ENCODE measurements around the gene TMEM63C. TPM values are rescaled to one million over a fixed set of nuclear protein-coding genes. Genes with fewer than 3 reads are reported as not detected.
A peak's percentile ranks its signal among the peaks of the same experiment; 100 is the strongest.

Gene TMEM63C
- total RNA-seq, 2 donors from 2014 or later = under 0.01 TPM; not detected in 1

DNA sequence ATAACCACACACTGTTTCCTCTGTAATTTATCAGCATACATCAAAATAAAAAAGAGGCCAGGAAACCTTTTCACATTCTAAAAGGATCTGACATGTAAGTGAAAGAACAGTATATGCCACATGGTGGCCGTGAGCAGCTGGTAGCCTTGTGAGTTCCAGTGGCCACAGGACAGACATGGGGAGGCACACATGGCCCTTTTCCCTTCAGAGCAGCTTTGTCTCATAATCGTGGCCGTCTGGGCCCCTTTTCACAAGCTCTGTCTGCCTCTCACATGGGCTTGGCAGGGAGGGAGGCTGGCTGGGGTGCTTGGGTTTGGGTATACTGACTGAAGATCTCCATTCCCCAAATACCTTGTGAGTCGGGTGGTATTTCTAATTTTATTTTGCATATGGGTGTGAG lies 38.5 kb upstream of the TMEM63C start:
- Histone ChIP-seq H3K4me3 (no peak overlapping the region), H3K9me3 (no peaks in the 10 kb centered on the region), H3K4me1 (ENCODE audit: control insufficient read depth in 1 of 2, low read depth in 2 of 2) (peaks cover 20 to 28% of the 10 kb centered on the region in 2 donors), H3K27ac (no peak overlapping the region), H3K36me3 (no peaks in the 10 kb centered on the region), H3K27me3 (replicated peaks; ENCODE audit: insufficient read depth) (peaks cover 12% of the 10 kb centered on the region)
- TF ChIP-seq, protein P1, sequence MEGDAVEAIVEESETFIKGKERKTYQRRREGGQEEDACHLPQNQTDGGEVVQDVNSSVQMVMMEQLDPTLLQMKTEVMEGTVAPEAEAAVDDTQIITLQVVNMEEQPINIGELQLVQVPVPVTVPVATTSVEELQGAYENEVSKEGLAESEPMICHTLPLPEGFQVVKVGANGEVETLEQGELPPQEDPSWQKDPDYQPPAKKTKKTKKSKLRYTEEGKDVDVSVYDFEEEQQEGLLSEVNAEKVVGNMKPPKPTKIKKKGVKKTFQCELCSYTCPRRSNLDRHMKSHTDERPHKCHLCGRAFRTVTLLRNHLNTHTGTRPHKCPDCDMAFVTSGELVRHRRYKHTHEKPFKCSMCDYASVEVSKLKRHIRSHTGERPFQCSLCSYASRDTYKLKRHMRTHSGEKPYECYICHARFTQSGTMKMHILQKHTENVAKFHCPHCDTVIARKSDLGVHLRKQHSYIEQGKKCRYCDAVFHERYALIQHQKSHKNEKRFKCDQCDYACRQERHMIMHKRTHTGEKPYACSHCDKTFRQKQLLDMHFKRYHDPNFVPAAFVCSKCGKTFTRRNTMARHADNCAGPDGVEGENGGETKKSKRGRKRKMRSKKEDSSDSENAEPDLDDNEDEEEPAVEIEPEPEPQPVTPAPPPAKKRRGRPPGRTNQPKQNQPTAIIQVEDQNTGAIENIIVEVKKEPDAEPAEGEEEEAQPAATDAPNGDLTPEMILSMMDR (IDR thresholded peaks at IDR 0.05) = no peak
- DNase-seq (ENCODE audit: low spot score) = no peak
- no peak for ATAC-seq (ENCODE audit: insufficient number of reproducible peaks, low FRiP score, low read depth)

- TF ChIP-seq, protein P1 (IDR thresholded peaks at IDR 0.05) = no peak
- no peak for DNase-seq (ENCODE audit: low spot score)
- H3K9me3 ChIP-seq = no peaks in the 10 kb centered on the region
- no peak overlapping the region for H3K4me3 ChIP-seq
- no peaks in the 10 kb centered on the region for H3K36me3 ChIP-seq
- peaks cover 17 to 24% of the 10 kb centered on the region in 2 donors for H3K4me1 ChIP-seq (ENCODE audit: control insufficient read depth in 1 of 2, low read depth in 2 of 2)
- peaks cover under 1% of the 10 kb centered on the region for H3K27me3 ChIP-seq (replicated peaks; ENCODE audit: insufficient read depth)
- ATAC-seq (ENCODE audit: insufficient number of reproducible peaks, low FRiP score, low read depth) = no peak
- no peak overlapping the region for H3K27ac ChIP-seq
These were observed 37.0 kb upstream of the TMEM63C start for GRCh38 chr14:77144412-77145115.

DNA sequence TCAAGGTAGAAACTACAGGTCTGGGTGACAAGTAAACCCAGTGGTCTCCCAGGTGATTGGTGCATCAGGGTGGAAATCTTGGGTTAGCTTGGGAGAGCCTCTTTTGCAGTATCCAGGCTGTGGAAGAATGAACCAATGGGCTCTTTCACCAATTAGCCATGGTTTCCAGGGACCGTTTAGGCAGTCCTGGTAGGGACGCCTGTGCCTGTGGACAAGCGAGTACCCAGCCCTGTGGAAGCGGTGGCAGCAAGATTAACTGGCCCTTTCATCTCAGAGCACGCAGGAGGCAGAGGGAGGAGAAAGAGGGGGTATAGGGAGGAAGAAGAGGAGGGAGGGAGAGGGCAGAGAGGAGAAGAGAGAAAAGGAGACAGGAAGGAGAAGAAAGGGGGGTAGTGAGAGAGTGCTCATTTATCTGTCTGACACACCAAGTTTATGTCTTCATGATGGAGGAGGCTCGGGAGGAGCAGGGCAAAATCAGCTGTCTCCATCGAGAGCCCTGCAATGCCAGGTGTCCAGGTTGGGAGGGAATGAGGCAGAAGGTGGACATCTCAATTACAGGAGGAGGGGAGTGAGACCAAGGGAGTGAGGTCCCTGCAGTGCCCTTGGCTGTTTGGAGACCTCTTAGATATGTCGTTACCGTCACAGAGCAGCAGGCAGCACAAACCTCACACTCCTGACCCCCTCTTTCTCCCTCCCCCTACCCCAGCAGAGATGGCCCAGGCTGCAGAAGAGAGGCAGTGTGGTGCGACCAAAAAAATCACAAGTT lies 35.4 kb upstream of the TMEM63C start:
- DNase-seq (ENCODE audit: low spot score) = no peak
- Histone ChIP-seq H3K36me3 (no peaks in the 10 kb centered on the region), H3K4me3 (no peak overlapping the region), H3K27me3 (replicated peaks; ENCODE audit: insufficient read depth) (no peaks in the 10 kb centered on the region), H3K27ac (no peak overlapping the region), H3K9me3 (no peaks in the 10 kb centered on the region), H3K4me1 (ENCODE audit: control insufficient read depth in 1 of 2, low read depth in 2 of 2) (peaks cover 4 to 8% of the 10 kb centered on the region in 2 donors)
- TF ChIP-seq, protein P1 (IDR thresholded peaks at IDR 0.05) = no peak
- ATAC-seq (ENCODE audit: insufficient number of reproducible peaks, low FRiP score, low read depth) = no peak

- Histone ChIP-seq H3K4me3 (no peak overlapping the region), H3K36me3 (no peaks in the 10 kb centered on the region), H3K9me3 (no peaks in the 10 kb centered on the region), H3K4me1 (ENCODE audit: control insufficient read depth in 1 of 2, low read depth in 2 of 2) (no peaks in the 10 kb centered on the region), H3K27me3 (replicated peaks; ENCODE audit: insufficient read depth) (no peaks in the 10 kb centered on the region), H3K27ac (no peak overlapping the region)
- TF ChIP-seq, protein P1 (IDR thresholded peaks at IDR 0.05) = no peak
- DNase-seq (ENCODE audit: low spot score) = no peak
- no peak for ATAC-seq (ENCODE audit: insufficient number of reproducible peaks, low FRiP score, low read depth)
These were observed 32.9 kb upstream of the TMEM63C start for GRCh38 chr14:77148510-77149231.

GRCh38 chr14:77151245-77151644 lies 30.4 kb upstream of the TMEM63C start:
- Histone ChIP-seq H3K27me3 (replicated peaks; ENCODE audit: insufficient read depth) (no peaks in the 10 kb centered on the region), H3K4me3 (no peak overlapping the region), H3K4me1 (ENCODE audit: control insufficient read depth in 1 of 2, low read depth in 2 of 2) (peaks cover 0 to 14% of the 10 kb centered on the region in 2 donors), H3K27ac (no peak overlapping the region), H3K9me3 (no peaks in the 10 kb centered on the region), H3K36me3 (no peaks in the 10 kb centered on the region)
- ATAC-seq (ENCODE audit: insufficient number of reproducible peaks, low FRiP score, low read depth) (no peak), DNase-seq (ENCODE audit: low spot score) (no peak)
- TF ChIP-seq, protein P1 (IDR thresholded peaks at IDR 0.05) = peak; percentile 8

Data from thoracic aorta (tissue), 2 donors.